Stimulated activated CD8-positive, alpha-beta memory T cell treated with anti-CD3 and anti-CD28 coated beads, Interleukin-4, amount 100 ng/mL, for 24 hours (primary cell): ENCODE results near the gene RPS26.
"Not testable (repeated sequence)": the region's sequence is repeated elsewhere in the genome, so short reads cannot be mapped to it uniquely, and the experiment has no call there.

ENCODE experiments used
- DNase-seq: peaks from one replicate; pipeline ENCODE4 v3.0.0-alpha.2; 2020; ENCODE audit warnings: low read depth

RPS26 gene

DNA sequence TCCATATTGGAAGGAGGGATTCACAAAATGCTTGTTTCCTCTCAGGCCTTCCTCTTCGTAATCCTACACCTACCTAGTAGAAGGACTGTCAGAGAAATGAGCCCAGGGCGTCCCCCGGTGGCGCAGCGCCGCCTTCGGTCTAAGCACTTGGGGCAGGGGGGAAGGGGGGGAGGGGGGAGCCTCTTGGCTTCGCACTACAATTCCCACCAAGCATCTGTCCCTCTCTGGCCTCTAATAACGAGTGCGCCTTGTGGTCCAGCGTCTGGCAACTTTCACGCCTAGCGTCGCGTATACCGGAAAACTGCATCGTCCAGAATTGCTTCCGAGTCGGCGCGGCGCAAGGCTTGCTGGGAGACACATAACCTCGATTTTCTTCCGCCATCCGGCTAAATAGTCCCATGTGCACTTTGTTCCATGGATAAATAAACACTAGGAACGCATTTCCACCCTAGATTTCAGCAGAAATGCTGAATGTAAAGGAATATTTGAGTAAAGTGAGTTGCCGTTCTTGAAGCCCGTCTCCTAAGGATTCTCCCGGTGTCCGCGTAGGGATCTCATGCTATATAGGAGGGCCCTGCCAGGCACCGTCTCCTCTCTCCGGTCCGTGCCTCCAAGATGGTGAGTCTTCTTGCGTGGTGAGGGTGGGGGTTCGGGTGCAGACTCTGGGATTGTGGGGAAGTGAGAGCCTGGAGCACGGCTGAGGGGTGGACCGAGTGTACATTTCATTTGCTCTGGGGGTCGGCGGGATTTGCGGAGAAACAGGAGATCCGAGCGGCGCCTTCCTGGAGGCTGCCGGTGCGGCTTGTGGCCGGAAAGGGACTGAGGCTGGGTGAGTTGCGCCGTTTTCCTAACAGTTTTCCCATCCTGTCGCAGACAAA is at the start of gene RPS26:
Gene RPS26, plus strand, starts transcription at position 367 of the 878 bp plus-strand sequence. Its CDS starts 249 bp downstream, at position 616.
- DNase-seq: peak; percentile 84

DNA sequence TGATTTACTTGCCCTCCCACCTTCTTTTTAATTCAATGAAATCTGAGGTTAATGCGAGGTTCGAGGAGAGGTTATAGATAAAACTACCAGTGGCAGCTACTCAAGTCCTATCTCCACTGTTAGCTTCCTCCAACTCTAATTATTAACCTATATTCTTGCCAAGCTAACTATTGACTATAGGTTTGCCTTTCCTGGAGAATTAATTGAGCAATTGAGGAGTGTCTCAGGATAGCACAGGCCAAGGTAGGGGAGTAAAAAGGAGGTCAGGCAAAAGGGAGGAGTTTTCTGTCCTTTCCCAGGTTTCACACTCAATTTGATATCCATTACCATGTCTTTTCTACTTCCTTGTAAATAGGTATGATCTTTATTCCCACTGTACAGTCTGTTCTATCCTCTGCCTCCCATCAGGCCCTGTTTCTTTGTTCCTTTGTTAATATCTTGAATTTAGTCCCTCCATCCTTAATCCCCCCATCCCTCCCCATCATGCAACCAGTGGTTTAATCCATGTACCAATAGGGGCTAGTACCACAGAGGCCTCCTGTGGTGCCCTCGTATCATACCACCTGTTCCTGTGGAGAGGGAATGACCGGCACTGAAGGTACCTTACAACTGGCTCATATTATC is 48.4 kb upstream of the RPS26 start:
- DNase-seq: no peak

GRCh38 chr12:55995366-55995765 is 46.4 kb upstream of the RPS26 start:
- no peak for DNase-seq

DNA sequence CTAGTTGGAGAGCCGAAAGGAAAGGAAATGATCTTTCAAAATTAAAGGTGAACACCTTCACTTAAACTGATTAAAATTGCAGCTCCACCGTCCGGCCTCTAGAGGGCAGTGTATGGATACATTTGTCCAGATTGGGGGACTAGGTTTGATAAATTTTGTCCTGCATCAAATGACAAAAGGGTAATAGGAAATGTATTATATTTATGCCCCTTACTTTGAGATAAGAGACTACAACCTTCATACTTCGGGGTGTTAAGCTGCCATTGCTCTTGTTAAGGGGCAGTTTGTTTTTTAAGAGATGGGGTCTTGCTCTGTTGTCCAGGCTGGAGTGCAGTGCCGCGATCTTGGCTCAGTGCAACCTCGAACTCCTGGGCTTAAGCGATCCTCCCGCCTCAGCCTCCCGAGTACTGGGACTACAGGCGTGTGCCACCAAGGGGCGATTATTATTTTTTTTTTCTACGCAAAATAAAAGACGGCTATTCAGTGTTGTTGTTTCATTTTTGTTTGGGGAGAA is 45.5 kb upstream of the RPS26 start:
- DNase-seq: no peak

GRCh38 chr12:55996715-55997534 is 44.8 kb upstream of the RPS26 start, which contains the start of gene SUOX:
Gene SUOX, plus strand, starts transcription at chr12:55997276. Its CDS starts 4,946 bp downstream, at chr12:56002222.
- DNase-seq: peak; percentile 17

DNA sequence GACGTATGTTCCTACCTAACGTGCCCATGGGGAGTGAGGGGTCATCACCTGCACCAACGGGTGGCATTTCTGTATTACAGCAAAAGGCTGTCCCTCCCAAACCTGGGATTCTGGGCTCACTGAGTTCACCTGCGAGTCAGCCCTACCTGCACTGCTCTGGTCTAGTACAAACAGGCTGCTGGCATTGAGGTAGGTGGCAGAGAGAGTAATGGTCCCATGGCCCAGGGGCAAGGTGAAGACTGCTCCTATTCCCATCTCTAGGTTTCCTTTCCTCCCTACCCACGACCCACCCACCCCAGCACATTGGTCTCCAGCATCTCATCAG is 44.2 kb upstream of the RPS26 start:
- DNase-seq: no peak

- DNase-seq: not testable (repeated sequence)
Measured at GRCh38 chr12:55999522-55999921, 42.2 kb upstream of the RPS26 start.

GRCh38 chr12:55999999-56000540 is 41.6 kb upstream of the RPS26 start:
- not testable (repeated sequence) for DNase-seq

GRCh38 chr12:56001487-56002100 is 40.1 kb upstream of the RPS26 start:
- DNase-seq: no peak

GRCh38 chr12:56003376-56003775 is 38.3 kb upstream of the RPS26 start:
- DNase-seq: not testable (repeated sequence)

DNA sequence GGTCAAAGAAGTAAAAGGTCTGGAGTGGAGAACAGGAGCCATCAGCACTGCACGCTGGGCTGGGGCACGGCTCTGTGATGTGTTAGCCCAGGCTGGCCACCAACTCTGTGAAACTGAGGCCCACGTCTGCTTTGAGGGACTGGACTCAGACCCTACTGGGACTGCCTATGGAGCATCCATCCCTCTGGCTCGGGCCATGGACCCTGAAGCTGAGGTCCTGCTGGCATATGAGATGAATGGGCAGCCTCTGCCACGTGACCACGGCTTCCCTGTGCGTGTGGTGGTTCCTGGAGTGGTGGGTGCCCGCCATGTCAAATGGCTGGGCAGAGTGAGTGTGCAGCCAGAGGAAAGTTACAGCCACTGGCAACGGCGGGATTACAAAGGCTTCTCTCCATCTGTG is 37.5 kb upstream of the RPS26 start:
- no peak for DNase-seq

GRCh38 chr12:56007564-56008559 is 33.9 kb upstream of the RPS26 start:
- peak; percentile 49 for DNase-seq

DNA sequence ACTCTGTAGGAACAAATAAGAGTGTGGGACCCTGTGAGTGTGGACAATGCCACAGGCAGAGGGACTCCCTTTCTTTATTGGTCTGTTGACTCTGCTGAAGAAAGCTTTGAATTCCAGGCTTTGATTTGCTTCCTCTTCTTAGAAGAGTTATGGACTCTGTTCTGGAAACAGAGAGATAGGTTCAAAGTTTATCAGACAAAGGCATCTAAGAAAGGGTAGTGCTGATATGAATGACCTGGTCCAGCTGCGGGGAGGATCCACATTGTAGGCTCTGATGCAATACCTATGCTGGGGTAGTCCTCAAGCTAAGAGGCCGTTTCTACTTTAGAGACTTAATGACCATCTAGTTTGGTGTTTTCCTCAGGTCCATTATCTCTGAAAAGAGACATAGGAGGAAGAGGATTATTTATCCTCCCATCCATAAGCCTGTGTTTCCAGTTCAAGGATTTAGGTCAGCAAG is 31.6 kb upstream of the RPS26 start:
- no peak for DNase-seq

- DNase-seq: no peak
Measured at GRCh38 chr12:56011509-56012090, 30.1 kb upstream of the RPS26 start.

- no peak for DNase-seq
Measured at GRCh38 chr12:56013482-56013881, 28.2 kb upstream of the RPS26 start.

GRCh38 chr12:56014205-56014604 is 27.5 kb upstream of the RPS26 start:
- no peak for DNase-seq

- DNase-seq: no peak
Measured at GRCh38 chr12:56017181-56017580, 24.5 kb upstream of the RPS26 start.

DNA sequence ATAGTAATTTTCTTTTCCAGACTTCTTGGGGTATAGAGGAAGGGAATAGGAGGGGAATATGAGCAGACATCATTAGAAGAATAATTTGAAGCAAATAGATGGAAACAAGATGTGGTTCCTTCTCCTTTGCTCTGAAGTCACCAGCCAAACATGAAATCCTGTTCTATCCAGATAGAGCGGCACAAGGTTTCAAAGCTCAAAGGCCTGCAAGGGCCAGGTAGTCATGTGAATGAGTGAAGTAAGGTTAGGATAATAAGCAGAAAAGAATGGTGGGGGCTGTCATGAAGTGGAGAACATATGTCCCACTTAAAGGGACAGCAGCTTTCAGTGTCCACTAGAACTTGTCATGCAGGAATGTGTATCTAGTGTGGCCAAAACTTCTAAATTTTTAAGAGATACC is 23.4 kb upstream of the RPS26 start:
- DNase-seq: no peak

DNA sequence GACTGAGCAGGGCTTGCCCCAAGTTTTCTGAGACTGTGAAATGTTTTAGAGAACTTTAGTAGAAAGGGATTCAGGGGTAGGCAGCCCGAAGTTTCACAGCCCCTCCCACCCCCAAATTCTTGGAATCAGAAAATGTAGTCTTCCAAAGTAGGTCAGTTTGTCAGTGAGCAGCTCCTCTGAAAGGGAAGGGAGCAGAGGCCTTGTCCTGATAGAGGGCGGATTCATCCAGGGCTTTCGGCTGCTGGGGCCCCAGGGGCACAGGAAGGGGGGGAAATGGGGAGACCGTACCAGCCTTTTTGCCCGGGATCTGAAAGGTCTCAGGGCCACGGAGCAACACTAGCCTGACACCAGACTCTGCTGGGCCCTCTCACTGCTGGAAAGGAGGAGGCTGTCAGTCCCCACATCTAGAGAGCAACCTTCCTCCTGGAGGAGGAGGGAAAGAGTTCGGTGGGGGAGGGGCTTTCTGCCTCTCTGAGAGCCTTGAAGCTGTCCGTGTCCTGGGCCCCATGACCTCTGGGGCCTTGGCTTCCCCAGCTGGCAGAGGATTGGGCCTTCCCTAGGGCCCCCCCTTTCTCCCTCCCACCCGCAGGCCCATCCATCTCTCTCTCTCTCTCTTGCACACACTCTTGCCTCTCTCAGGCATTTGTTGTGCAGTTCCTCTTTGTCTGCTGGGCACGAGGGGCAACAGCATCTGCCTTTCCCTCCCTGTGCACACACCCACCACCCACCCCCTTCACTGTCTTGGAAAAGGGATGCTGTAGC is 21.1 kb upstream of the RPS26 start, which contains the start of gene IKZF4:
Gene IKZF4, plus strand, starts transcription at position 621 of the 762 bp plus-strand sequence. CDS start 451 bp downstream, outside the sequence.
- no peak for DNase-seq
